ENCODE measurements around the gene PSMB3.

PSMB3 gene

DNA sequence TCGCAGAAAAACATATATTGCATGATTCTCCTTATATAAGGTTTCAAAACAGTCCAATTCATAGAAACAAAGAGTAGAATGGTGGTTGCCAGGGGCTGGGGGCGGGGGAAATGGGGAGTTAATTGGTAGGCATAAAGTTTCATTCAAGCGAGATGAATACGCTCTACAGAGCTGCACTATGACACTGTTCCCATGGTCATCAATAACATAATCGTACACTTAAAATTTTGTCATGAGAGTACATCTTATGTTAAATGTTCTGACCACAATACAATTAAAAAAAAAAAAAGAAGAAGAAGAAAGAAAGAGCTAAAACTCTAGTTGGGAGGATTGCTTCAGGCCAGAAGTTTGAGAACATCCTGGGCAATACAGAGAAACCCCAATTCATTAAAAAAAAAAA is 41.7 kb downstream of the PSMB3 start:
- DNase-seq (ENCODE audit: low read depth), result no peak
- TF ChIP-seq, protein P1, sequence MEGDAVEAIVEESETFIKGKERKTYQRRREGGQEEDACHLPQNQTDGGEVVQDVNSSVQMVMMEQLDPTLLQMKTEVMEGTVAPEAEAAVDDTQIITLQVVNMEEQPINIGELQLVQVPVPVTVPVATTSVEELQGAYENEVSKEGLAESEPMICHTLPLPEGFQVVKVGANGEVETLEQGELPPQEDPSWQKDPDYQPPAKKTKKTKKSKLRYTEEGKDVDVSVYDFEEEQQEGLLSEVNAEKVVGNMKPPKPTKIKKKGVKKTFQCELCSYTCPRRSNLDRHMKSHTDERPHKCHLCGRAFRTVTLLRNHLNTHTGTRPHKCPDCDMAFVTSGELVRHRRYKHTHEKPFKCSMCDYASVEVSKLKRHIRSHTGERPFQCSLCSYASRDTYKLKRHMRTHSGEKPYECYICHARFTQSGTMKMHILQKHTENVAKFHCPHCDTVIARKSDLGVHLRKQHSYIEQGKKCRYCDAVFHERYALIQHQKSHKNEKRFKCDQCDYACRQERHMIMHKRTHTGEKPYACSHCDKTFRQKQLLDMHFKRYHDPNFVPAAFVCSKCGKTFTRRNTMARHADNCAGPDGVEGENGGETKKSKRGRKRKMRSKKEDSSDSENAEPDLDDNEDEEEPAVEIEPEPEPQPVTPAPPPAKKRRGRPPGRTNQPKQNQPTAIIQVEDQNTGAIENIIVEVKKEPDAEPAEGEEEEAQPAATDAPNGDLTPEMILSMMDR (IDR thresholded peaks at IDR 0.05; ENCODE audit: insufficient read depth, low read depth, low read length, missing control alignments), result no peak
- H3K4me3 ChIP-seq (ENCODE audit: low read depth, low read length), result no peak overlapping the region

DNA sequence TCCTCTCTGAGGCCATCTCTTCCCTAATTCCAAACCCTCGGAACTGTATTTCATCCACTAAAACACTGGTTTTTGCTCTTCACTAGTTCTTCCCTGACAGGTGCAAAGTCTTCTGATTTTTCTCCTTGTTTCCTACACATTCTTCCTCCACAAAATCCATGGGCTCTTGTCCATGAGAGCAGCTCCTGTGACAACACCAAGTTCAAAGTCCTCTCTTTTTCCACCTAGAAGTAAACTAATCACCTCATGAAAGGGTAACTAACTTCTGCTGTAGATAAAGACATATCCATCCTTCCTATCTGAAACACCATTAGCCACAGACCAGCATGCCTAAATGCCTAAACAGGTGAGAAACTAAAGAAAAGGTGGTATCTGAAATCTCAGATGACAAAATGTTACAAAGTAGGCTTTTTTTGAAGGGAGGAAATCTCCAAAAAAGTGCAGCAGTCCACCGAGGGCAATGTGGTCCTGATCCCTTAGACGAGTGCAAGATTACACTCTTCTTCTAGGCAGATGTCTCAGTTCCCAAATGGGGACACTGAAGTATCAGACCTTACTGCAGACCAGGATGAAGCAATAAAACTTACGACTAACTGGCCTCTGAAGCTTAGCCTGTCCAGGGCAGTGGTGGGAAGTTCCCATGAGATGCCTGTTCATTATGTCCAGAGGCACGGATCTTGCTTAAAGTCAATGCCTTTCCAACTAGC is 44.1 kb downstream of the PSMB3 start:
- no peak for DNase-seq (ENCODE audit: low read depth)

DNA sequence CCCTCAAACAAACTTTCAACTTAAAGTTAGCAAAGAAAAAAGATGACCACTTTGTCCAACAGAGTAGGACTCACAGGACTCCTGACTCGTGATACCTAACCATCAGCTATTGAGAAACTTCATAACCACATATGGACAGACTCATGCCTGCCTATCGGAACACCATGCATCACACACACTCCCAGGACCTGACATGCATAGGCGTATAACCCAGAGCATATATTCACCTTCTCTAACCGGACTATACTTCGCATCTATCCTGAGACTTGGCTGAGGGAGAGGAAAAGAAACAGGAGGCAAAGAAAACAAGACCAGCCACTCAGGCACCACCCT is 44.6 kb downstream of the PSMB3 start:
- no peak for DNase-seq (ENCODE audit: low read depth)
- TF ChIP-seq, protein P1 (IDR thresholded peaks at IDR 0.05; ENCODE audit: insufficient read depth, low read depth, low read length, missing control alignments), result no peak
- H3K4me3 ChIP-seq (ENCODE audit: low read depth, low read length), result no peak overlapping the region

More for the DNA sequence above, 44.1 kb downstream of the PSMB3 start:
- no peak overlapping the region for H3K4me3 ChIP-seq (ENCODE audit: low read depth, low read length)
- TF ChIP-seq, protein P1 (IDR thresholded peaks at IDR 0.05; ENCODE audit: insufficient read depth, low read depth, low read length, missing control alignments), result no peak

DNA sequence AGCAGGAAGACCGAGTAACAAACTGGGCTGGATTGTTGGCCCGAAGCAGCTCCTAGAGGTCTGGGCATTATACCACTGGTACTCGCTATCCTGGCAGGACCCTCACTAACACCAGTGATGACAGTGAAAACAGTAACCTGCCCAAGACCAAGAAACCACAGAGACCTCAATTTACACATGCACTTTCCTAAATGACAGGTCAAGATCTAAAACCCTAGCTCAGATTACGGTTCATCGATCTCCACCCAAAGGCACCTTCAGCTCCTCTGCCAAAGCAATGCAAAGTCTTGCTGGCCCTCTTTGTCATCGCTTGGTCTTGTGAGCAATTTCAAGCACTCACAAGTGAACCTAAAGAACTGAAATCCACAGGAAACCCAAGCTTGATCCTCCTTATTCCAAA is 45.3 kb downstream of the PSMB3 start:
- peak overlapping the region; percentile 76 for H3K4me3 ChIP-seq (ENCODE audit: low read depth, low read length)
- TF ChIP-seq, protein P1 (IDR thresholded peaks at IDR 0.05; ENCODE audit: insufficient read depth, low read depth, low read length, missing control alignments), result no peak

DNA sequence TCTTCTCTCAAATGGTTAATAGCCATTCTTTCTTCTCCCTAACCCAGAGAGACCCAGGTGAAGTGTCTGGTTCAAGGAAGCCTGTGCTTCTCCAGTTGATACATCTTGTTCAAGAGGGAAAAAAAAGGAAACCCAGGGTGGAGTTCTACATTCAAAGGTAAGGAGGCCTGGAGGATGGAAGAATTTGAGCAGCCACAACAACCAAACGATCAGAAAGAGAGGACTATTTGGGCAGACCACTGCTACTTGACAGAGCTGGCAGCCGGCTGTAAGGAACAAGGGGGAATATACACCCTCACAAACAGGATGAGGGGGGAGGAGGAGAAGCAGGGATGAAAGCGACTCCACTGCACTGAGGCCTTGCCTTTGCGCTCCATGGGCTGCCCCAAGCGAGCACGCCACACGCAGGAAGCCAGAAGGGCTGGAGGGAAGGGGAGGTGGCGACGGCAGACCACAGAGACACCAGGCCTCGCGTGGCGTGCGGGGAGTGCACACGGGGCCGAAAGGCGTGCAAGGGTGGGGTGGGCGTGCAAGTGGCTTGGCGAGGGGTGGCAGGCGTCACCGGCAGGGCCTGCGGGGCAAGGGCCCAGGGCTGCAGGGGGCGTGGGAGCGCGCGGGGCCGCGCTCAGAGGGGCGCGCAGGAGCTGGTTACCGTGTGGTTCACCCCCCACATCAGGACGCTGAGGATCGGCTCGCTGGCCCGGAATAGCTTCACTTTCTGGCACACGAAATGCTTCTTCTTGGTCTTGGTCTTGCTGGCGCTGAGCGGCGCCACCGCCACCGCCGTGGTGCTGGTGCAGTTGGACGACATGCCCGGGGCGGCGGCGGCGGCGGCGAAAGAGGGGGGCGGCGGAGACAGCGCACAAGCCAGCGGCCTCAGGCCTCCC is 46.3 kb downstream of the PSMB3 start:
- DNase-seq (ENCODE audit: low read depth), result peak; percentile 70
- TF ChIP-seq, protein P1 (IDR thresholded peaks at IDR 0.05; ENCODE audit: insufficient read depth, low read depth, low read length, missing control alignments), result peak; percentile 5
- peak overlapping the region; percentile 76 for H3K4me3 ChIP-seq (ENCODE audit: low read depth, low read length)

More for the DNA sequence above, 45.3 kb downstream of the PSMB3 start:
- peak; percentile 21 for DNase-seq (ENCODE audit: low read depth)

DNA sequence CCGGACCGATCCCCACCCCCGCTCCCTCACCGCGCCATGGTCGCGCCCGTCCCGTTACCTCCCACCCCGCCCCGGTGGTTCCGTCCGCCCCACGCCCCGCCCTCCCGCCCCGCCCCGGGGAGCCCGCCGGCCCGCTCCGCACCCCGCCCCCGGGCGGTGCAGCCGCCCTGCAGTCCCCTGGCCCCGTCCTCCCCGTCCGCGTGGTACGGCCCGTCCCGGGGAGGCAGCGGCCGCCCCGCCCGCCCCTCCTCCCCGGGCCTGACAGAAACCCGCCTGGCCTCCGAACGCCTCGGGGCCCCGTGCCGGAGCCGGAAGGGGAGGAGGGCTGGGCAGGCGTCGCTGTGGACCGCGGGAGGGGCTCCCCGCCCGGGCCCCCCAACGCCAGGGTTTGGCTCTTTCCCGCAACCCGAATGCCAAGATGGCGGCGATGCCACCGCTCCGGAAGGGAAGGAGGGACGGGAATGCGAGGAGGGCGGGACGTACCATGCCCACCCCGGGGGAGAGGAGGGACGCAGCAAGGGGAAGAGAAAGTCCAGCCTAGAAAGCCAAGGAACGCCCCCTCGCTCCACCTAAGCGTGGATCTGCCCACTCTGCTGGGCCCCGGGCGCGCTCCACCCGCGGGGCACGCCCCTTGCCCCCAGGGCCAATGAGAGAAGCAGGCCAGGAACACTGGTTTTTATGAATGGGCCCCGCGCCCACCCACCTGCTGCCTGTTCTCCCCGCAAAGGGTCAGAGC is 47.1 kb downstream of the PSMB3 start, which contains the start of gene PIP4K2B:
PIP4K2B (minus strand) TSS at position 56 of the 736 bp plus-strand sequence. CDS start 132 bp downstream, outside the sequence.
- DNase-seq (ENCODE audit: low read depth), result peak; percentile 98
- peak within 1 kb of the TSS; percentile 82 for H3K4me3 ChIP-seq (ENCODE audit: low read depth, low read length)
- TF ChIP-seq, protein P1 (IDR thresholded peaks at IDR 0.05; ENCODE audit: insufficient read depth, low read depth, low read length, missing control alignments), result no peak
